NCI-H748 treated with DMSO at 0.1 percent for 48 hours (cell line): ENCODE measurements around the gene SEMA3G.

Source experiments
- DNase-seq: peaks from one replicate; lab custom pipeline; 2025; lab: John Stamatoyannopoulos, UW

Gene SEMA3G

DNA sequence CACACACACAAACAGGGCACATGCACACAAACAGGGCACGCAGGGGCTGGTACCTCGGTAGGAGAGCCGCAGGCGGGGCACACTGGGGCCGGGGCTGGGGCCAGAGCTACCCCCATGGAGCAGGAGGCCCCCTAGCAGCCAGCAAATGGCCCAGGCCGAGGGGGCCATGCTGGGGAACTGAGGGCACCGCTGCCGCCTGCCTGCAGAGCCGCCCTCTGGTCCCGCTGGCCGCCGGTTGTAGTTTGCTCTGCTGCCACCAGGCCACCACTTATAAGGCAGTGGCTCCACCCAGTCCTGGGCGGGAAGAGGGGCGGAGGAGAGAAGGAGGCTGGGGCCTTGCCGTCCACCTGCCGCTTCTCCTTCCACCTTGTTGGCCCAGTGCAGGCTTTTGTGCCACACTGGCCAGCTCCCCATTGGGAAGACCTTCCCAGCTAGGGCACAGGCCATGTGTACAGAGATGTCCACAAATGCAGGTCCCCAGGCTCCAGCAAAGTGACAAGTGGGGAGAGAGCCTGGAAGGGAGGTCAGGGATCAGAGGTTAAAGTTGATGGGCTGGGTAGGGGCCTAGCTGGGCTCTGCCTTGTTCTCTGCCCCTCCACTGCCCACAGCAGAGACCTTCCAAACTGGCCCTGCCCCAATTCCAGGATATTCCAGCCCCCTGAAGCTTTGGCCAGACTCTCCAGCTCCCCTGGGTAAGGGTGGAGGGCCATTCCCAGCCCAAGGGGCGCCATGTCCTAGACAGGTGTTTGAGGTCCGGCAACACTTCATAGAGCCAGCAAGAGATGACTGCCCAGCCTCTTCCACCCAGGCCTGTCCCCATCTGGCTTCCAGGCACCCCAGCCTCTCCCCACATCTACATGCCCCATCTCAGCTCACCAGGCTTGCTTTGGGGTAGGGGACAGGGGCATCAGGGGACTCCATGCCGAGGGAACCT lies at the start of gene SEMA3G:
Gene SEMA3G, minus strand, starts transcription at position 244 of the 934 bp plus-strand sequence. Its CDS starts 76 bp downstream, at position 168.
- peak; percentile 1 for DNase-seq

DNA sequence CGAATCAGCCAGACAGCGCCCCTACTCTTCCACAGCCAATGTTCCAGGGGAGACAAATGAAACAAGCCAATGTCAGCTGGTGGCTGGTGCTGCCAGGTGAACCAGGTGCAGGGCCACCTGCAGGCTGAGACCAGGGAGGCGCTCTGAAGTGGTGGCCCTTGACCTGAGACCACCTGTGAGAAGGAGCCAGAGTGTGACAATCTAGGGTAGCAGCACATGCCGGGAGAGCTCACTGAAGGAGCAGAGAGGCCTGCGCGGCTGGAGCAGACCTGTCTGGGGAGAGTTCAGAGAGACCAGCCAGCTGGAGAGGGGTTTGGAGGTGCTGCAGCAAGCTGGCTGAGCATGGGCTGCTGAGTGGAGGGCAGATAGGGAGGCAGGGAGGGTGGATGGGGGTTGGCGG lies 49.5 kb upstream of the SEMA3G start:
- no peak for DNase-seq

DNA sequence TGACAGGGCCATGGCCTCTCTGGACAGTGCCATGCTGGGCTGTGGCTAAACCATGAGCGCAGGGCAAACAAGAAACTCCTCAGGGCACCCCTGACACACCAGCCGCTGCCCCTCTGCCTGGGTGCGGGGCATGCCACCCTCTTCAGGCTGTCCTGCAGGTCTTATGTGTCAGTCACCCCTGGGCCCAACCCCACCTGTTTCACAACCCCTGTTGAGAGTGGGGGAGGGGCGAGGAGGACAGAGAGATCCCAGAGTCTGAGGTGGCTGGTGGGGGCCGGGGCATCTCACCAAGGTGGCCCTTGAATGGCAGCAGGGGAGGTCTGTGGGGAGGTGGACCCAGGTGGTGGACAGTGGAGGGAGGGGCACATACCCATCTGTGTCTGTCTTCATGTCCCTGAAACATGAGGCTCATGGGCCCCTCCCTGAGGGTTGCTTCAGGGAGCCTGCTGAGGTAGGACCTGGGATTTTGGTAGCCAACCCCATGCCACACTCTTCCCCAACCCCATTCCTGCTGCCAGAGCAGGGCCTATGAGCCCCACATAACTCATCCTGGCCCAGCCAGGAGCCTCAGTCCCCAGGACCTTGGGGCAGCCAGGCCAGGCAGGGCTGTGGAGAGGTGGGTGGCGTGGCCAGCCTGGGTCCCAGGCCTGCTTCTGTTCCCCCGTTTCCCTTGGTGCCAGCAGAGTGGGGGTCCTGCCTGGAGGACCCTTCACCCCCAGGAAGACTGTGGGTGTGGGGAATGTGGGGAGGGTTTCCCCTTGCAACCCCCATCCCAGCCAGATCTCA lies 48.5 kb upstream of the SEMA3G start:
- DNase-seq = no peak

DNA sequence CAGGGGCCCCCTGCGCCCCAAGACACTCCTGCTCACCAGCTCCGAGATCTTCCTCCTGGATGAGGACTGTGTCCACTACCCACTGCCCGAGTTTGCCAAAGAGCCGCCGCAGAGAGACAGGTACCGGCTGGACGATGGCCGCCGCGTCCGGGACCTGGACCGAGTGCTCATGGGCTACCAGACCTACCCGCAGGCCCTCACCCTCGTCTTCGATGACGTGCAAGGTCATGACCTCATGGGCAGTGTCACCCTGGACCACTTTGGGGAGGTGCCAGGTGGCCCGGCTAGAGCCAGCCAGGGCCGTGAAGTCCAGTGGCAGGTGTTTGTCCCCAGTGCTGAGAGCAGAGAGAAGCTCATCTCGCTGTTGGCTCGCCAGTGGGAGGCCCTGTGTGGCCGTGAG lies 47.2 kb upstream of the SEMA3G start:
- no peak for DNase-seq

DNA sequence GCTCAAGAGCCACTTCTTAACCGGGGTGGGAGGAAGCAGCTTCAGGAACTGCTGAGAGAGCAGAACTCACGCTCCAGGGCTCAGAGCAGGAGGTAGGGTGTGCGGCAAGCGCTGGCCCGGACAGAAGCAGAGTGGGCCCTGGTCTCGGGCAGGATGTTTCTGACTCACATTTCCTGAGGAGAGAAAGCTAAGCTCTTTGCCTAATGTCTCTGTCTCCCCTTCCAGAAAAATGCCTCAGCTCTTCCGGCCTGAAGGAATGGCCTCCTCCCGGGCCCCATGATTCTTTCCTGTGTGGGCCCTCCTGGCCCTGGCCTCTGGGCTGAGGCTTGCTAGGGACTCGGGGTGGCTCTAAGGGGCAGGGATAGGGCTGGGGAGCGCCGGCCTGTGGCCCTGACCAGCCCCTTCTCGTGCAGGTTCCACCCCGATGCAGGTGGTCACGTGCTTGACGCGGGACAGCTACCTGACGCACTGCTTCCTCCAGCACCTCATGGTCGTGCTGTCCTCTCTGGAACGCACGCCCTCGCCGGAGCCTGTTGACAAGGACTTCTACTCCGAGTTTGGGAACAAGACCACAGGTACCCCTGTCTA lies 46.1 kb upstream of the SEMA3G start:
- DNase-seq = no peak

DNA sequence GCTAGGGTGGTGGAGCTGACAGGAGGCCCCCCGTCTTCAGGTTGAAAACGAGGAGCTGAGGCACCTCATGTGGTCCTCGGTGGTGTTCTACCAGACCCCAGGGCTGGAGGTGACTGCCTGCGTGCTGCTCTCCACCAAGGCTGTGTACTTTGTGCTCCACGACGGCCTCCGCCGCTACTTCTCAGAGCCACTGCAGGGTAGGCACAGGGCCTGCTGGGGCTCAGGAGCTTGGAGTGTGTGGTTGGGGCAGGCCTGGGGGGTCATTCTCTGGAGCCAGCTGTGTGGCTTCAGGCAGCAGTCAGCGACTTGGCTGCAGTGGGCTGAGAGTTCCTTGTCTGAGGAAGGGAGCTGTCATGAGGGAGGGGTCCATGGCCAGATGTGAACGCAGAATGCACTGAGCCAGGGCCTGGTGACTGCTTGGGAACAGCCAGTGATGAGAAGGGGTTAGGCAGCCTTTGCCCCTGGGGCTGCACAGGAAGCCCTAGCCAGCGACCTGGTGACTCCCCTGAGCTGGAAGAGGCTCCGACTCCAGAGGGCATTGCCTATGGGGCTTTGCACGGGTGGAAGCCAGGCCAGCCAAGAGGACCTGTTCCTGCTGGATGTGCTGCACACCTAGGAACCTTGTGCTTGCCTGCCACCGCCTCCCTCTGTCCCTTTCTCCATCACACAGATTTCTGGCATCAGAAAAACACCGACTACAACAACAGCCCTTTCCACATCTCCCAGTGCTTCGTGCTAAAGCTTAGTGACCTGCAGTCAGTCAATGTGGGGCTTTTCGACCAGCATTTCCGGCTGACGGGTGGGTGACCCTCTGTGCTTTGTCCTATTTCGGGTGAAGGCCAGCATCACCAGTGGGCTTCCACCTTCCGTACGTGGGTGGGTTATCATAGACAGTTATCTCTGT lies 45.4 kb upstream of the SEMA3G start:
- no peak for DNase-seq

DNA sequence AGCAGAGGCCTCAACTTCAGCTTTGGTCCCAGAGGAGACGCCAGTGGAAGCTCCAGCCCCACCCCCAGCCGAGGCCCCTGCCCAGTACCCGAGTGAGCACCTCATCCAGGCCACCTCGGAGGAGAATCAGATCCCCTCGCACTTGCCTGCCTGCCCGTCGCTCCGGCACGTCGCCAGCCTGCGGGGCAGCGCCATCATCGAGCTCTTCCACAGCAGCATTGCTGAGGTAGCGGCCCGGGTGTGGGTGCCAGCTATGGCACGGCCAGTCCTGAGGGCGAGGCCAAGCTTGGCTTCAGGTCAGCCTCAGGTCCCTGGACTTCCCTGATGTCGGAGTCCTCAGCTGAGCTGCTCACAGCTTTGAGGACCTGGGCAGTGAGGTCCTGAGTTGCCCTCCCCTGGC lies 44.5 kb upstream of the SEMA3G start:
- DNase-seq = no peak

DNA sequence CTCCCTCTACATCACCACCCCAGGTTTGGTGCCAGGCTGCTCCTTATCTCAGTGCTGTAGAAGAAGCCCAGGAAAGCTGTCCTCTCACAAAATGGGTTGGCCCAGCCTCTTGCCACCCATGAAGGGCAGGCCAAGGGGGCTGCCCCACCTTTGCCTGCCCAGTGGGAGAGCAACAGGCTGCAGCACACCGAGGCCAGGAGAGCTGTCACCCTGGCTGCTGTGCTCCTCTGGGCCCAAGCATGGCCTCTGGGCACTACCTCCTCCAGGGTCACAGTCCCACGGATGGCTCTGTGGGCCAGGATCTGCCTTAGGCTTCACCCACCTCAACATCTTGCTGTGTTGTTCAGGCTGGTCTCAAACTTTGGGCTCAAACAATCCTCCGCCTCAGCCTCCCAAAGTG lies 43.8 kb upstream of the SEMA3G start:
- no peak for DNase-seq

DNA sequence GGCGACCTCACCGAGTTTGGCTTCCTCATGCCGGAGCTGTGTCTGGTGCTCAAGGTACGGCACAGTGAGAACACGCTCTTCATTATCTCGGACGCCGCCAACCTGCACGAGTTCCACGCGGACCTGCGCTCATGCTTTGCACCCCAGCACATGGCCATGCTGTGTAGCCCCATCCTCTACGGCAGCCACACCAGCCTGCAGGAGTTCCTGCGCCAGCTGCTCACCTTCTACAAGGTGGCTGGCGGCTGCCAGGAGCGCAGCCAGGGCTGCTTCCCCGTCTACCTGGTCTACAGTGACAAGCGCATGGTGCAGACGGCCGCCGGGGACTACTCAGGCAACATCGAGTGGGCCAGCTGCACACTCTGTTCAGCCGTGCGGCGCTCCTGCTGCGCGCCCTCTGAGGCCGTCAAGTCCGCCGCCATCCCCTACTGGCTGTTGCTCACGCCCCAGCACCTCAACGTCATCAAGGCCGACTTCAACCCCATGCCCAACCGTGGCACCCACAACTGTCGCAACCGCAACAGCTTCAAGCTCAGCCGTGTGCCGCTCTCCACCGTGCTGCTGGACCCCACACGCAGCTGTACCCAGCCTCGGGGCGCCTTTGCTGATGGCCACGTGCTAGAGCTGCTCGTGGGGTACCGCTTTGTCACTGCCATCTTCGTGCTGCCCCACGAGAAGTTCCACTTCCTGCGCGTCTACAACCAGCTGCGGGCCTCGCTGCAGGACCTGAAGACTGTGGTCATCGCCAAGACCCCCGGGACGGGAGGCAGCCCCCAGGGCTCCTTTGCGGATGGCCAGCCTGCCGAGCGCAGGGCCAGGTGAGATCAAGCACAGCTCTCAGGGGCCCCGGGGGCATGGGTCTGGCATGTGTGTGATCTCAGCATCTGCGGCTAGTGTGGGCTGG lies 43.1 kb upstream of the SEMA3G start:
- DNase-seq = no peak

DNA sequence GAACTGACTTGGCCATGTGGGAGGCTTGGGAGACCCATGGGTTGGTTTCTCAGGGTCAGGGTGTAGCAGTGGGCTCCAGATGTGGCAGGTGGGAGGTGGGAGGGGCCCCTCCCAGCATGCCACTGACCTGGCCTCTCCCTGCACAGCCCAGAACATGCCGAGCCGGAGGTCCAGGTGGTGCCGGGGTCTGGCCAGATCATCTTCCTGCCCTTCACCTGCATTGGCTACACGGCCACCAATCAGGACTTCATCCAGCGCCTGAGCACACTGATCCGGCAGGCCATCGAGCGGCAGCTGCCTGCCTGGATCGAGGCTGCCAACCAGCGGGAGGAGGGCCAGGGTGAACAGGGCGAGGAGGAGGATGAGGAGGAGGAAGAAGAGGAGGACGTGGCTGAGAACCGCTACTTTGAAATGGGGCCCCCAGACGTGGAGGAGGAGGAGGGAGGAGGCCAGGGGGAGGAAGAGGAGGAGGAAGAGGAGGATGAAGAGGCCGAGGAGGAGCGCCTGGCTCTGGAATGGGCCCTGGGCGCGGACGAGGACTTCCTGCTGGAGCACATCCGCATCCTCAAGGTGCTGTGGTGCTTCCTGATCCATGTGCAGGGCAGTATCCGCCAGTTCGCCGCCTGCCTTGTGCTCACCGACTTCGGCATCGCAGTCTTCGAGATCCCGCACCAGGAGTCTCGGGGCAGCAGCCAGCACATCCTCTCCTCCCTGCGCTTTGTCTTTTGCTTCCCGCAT lies 42.3 kb upstream of the SEMA3G start:
- DNase-seq = no peak

DNA sequence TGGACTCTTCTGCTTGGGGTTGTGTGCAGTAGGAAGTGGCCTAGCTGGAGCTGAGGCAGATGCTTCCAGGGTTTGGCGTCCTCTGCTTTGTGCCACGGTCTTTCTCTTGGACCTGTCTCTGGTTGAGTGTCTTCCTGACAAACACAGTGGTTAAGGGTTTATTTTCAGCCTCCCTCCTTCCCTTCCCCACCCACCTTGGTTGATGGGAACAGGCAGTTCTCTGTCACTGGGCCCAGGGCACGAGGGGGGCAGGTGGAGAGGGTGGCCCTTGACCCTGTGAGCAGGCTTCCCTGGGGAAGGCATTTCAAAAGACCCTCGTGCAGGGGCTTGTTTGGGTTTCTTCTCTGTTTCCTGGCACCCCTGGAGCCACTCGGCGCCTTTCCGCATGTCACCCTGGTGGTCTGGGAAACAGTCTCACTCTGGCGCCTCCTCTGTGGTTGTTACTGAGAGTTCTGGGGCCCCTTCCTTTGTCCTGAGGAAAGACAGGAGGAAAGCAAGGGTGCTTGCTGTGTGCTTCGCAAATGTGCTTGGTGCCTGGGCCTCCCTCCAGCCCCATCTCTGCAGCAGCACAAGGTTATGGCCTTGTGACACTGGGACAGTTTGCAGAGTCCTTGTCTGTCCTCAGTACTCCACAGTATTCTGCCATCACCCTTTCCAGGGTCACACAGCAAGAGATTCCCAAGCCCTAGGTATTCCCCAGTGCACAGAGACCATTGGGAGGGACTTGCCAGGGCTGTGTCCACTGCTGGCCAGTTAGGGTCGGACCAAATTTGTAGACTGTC lies 40.0 kb upstream of the SEMA3G start:
- no peak for DNase-seq

DNA sequence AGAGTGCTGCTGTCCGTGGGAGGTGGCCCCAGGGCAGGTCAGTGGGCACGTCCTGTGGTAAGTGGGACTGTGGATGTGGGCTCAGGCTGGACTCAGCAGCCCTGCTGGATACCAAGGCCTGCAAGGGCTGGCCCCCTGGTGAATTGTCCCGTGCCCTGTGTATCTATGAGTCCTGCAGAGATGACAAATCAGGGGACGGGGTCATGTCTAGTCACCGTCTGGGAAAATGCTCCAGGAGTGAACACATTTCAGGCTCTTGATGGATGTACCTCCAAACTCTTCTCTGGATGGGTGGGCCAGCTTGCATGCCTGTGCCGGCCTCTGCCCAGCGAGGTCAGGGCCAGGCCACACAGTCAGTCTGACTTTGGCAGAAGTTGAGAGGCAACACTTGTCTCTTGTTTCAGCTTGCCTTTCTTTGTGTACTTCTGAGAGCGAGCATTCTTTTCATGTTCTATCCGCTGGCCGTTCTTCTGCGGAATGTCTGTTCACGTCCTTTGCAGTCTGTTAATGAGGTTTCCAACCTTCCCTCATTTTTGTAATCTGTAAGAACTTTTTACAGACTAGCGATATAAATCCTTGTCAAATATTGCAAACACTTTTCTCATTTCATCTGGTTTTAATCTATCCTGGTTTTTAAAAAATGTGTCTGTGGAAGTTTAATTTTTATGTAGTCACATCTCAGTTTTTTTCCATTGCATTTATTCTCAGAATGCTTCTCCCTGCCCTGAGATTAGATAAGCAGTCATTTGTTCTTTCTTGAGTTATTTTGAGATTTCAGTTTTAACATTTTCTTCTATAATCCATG lies 38.9 kb upstream of the SEMA3G start:
- DNase-seq = no peak

DNA sequence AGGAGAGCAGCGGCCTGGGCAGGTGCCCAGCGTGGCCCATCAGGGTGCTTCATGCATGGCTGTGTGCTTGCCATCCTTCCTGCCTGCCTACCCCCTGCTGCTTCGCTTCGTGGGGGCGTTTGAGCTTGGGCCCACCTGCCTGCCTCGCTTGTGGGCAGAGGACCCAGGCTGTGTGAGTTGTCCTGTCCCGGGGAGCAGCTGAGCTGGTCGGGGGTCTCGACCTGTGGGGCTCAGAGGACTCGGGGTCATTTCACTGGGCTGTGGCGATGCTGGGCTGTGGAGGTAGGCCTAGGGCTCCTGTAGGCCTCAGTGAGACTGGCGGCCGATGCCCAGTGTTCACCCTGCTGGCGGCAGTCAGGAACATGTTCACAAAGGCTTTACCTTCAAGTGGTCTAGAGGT lies 38.2 kb upstream of the SEMA3G start:
- DNase-seq = no peak

DNA sequence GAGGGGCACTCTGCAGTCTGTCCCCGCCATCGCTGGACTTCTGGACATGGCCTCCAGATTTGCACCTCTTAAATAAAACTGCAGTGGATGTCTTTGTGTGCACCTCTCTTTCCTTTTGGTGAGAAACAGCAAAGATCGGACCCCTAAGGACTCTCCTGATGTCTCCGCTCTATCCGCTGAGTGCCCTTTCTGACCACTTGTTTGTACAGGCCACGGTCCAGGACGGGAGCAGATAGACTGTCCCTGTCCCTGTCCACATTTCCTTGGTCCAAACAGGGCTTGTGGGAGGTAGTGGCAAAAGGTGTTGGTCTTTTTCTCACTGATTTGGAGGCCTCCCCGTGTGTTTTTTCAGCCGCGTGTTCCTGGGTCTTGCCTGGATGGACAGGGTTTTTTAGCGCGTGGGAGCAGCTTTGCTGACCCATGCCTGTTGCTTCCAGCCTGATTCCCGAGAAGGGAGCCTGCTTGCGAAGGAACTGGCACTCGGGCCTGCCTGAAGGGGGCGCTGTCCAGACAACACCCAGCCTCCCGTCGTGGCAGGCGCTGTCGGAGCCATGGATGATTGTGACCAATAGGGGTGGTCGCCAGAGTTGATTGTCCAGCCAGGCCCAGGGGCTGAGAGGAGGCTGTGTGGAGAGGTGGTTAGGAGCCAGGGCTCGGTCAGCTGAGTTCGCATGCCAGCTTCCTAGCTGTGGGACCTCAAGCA lies 37.1 kb upstream of the SEMA3G start:
- DNase-seq = no peak

DNA sequence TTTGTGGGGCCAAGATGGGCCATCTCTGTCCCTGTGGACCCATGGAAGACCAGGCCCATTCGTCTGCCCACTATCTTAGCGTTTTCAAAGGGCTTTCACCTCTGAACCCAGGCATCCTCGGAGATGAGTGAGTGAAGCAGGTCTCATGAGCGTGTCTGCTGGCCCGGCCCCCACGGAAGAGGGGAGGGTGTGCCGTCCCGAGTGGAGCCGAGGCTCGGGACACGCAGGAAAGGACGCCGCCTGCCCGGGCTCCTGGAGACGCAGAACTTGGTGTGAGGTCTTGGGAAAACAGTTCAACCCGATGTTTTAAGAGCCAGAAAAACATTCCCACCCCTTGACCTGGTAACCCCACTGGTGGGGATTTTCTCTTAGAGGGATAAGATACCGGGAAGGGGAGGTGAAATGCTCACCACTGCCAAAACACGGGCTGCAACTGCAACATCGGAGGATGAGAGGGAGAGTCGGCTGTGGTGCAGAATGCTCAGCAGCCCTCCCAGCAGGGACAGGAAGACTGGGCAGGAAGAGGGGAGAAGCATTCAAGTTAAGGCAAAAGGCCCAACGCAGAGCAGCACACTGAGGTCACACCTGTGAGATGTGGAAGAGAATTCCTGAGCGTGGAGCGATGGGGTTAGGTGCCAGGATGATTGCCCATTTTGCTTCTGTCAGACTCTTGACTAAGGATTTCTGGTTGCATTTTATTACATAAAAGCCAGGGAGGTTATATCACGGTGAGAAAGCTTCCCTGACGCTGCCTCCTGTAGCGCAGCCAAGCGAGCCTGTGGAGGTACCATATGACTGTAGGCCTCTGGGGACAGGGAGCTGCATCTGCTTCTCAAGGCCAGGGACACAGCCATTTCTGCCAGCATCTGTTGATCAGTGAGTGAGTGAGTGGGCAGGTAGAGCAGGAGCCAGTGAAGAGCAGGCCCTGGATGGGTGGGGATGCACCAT lies 36.1 kb upstream of the SEMA3G start:
- no peak for DNase-seq

DNA sequence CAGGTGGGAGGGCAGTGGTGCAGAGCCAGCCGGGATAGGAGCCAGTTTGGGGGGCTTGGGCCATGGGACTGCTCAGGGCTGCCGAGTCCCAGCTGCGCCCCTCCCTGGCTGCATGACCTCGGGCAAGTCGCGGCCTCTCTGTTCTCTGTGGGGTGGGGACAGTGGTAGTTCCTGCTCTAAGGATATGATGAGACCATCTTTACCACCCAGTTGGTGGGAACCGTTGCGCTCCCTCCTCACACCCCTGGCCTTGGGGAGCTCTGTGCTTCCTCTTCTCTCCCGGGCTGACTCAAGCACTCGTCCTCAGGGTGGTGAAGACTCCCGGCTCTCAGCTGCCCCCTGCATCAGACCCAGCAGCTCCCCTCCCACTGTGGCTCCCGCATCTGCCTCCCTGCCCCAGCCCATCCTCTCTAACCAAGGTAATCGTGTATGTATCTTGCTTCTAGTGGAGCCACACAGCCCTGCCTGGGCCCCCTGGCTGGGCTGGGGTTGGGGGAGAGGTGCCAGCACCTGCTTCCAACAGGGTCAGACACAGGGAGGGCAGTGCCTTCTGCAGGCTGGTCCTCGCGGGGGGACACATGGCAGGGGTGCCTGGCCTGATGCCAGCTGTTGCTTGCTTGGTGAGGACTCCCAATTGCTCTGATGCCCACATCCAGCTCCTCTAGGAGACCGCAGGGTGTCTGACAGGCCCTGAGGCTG lies 35.1 kb upstream of the SEMA3G start:
- DNase-seq = no peak
